DMS79 (cell line): ENCODE results near the gene GRM1.

Experiments used
- DNase-seq: peaks from one replicate; lab custom pipeline; 2025; lab: John Stamatoyannopoulos, UW

GRM1 gene

GRCh38 chr6:146100776-146101175, 71.9 kb downstream of the GRM1 start:
- no peak for DNase-seq

- DNase-seq = no peak
Measured at GRCh38 chr6:146103416-146104072, 74.7 kb downstream of the GRM1 start.

- no peak for DNase-seq
Measured at GRCh38 chr6:146106532-146106931, 77.7 kb downstream of the GRM1 start.

- no peak for DNase-seq
Measured at GRCh38 chr6:146110990-146111389, 82.1 kb downstream of the GRM1 start.

GRCh38 chr6:146111881-146112450, 83.1 kb downstream of the GRM1 start:
- DNase-seq = no peak

GRCh38 chr6:146113084-146113623, 84.3 kb downstream of the GRM1 start:
- DNase-seq = no peak

GRCh38 chr6:146123616-146124015, 94.8 kb downstream of the GRM1 start:
- no peak for DNase-seq

- no peak for DNase-seq
Measured at GRCh38 chr6:146127447-146128215, 98.8 kb downstream of the GRM1 start.

- no peak for DNase-seq
Measured at GRCh38 chr6:146133866-146134265, 105.0 kb downstream of the GRM1 start.

GRCh38 chr6:146135167-146135566, 106.3 kb downstream of the GRM1 start:
- no peak for DNase-seq

- no peak for DNase-seq
Measured at GRCh38 chr6:146146836-146147235, 118.0 kb downstream of the GRM1 start.

- DNase-seq = no peak
Measured at GRCh38 chr6:146149770-146150169, 120.9 kb downstream of the GRM1 start.

GRCh38 chr6:146153040-146153758, 124.3 kb downstream of the GRM1 start:
- DNase-seq = no peak

- DNase-seq = no peak
Measured at GRCh38 chr6:146154197-146154596, 125.3 kb downstream of the GRM1 start.

- no peak for DNase-seq
Measured at GRCh38 chr6:146161664-146162063, 132.8 kb downstream of the GRM1 start.

- no peak for DNase-seq
Measured at GRCh38 chr6:146169872-146170271, 141.0 kb downstream of the GRM1 start.

GRCh38 chr6:146177785-146178184, 148.9 kb downstream of the GRM1 start:
- no peak for DNase-seq

GRCh38 chr6:146183831-146184230, 155.0 kb downstream of the GRM1 start:
- DNase-seq = no peak

- no peak for DNase-seq
Measured at GRCh38 chr6:146184701-146185100, 155.8 kb downstream of the GRM1 start.

GRCh38 chr6:146189131-146189530, 160.3 kb downstream of the GRM1 start:
- no peak for DNase-seq

GRCh38 chr6:146190581-146190980, 161.7 kb downstream of the GRM1 start:
- DNase-seq = no peak

- no peak for DNase-seq
Measured at GRCh38 chr6:146191166-146191565, 162.3 kb downstream of the GRM1 start.
